Left lung (tissue), 10 donors: ENCODE measurements around the gene LRRC3C. TPM values are rescaled to one million over a fixed set of nuclear protein-coding genes. Genes with fewer than 3 reads are reported as not detected.

Source experiments
- ATAC-seq: fragments of 200-7000 bp; cut with Tn5 transposase; one replicate; pipeline ENCODE4 v1.9.1; 2020; ENCODE audit warnings: moderate library complexity
- DNase-seq, 4 donors: peaks; one replicate each; pipeline ENCODE4 v3.0.0-alpha.2; 2013 to 2020
- H3K27ac ChIP-seq, 2 donors: fragments of 200-600 bp; sonication (generic) in 1 of 2; one replicate each; pipeline versions ENCODE4 v1.5.0 to v1.8.0; 2020 to 2021
- H3K27me3 ChIP-seq, 2 donors: fragments of 200-600 bp; sonication (generic) in 1 of 2; one replicate each; pipeline versions ENCODE4 v1.5.0 to v1.8.0; 2020 to 2021
- H3K36me3 ChIP-seq, 2 donors: fragments of 200-600 bp; sonication (generic) in 1 of 2; one replicate each; pipeline versions ENCODE4 v1.5.0 to v1.8.0; 2020 to 2021
- H3K4me1 ChIP-seq, 2 donors: fragments of 200-600 bp; one replicate each; pipeline ENCODE4 v1.8.0; 2021
- H3K4me3 ChIP-seq, 2 donors: fragments of 200-600 bp; sonication (generic) in 1 of 2; one replicate each; pipeline versions ENCODE4 v1.5.0 to v1.8.0; 2020 to 2021; ENCODE audit warnings: mild to moderate bottlenecking in 1 of 2
- H3K9me3 ChIP-seq, 2 donors: fragments of 200-600 bp; sonication (generic) in 1 of 2; one replicate each; pipeline versions ENCODE4 v1.5.0 to v1.8.0; 2020 to 2021
- CTCF ChIP-seq, 2 donors: fragments of 200-600 bp; sonication (generic) in 1 of 2; IDR thresholded peaks; one replicate each; pipeline versions ENCODE4 v1.5.0 to v1.8.0; 2021; ENCODE audit warnings: antibody characterized with exemption in 2 of 2
- intact Hi-C, 2 donors: fragments of 100-400 bp; cut with DNase I; formaldehyde crosslinking; loops; one replicate each; pipeline versions ENCODE4 v1.11.2 to v1.14.2; 2022
- polyA plus RNA-seq, 6 donors: library from polyadenylated mRNA; unstranded; fragments of 120-200 nt; gene quantifications; one replicate each; pipeline ENCODE4 v1.2.1, GENCODE V29; 2013; ENCODE audit not compliant: insufficient read length in 6 of 6
- total RNA-seq, 2 donors: library from RNA; stranded (reverse); fragmentation: NEBNext Ultra II Directional; extraction: Animal tissue kit (Norgen Biotek cat#: 25700); gene quantifications; one replicate each; pipeline ENCODE4 v1.2.1, GENCODE V29; 2021
- donor health status: DM: no; HTN: yes; CAD: no.
- donor health status: DM: no; HTN: no; CAD: no.

The LRRC3C gene
- total and polyA plus RNA-seq, 8 donors, result not detected

- TF ChIP-seq CTCF (IDR thresholded peaks at IDR 0.05), result no peak
- DNase-seq (no peak), ATAC-seq (no peak)
- no peaks in the 10 kb centered on the region for H3K27me3 ChIP-seq
- no peak overlapping the region for H3K4me3 ChIP-seq
- H3K9me3 ChIP-seq, result no peaks in the 10 kb centered on the region
- no peak overlapping the region for H3K27ac ChIP-seq
- intact Hi-C loops, result no loop called here
- peaks cover 0 to 23% of the 10 kb centered on the region in 2 donors for H3K4me1 ChIP-seq
- H3K36me3 ChIP-seq, result no peaks in the 10 kb centered on the region
Observed at GRCh38 chr17:39955726-39956225, 28.2 kb downstream of the LRRC3C start.

- no peaks in the 10 kb centered on the region for H3K27me3 ChIP-seq
- no peaks in the 10 kb centered on the region for H3K9me3 ChIP-seq
- TF ChIP-seq CTCF (IDR thresholded peaks at IDR 0.05), result no peak
- H3K36me3 ChIP-seq, result no peaks in the 10 kb centered on the region
- intact Hi-C loops, result no loop called here
- H3K4me3 ChIP-seq, result no peak overlapping the region
- DNase-seq (no peak), ATAC-seq (no peak)
- no peak overlapping the region for H3K27ac ChIP-seq
- peaks cover 0 to 5% of the 10 kb centered on the region in 2 donors for H3K4me1 ChIP-seq
Observed at GRCh38 chr17:39960524-39961041, 33.1 kb downstream of the LRRC3C start.

GRCh38 chr17:39962642-39963220, 35.2 kb downstream of the LRRC3C start, which contains the start of gene GSDMA:
Gene GSDMA, plus strand, starts transcription at chr17:39963004. Its CDS starts 2,684 bp downstream, at chr17:39965688.
- ATAC-seq (no peak), DNase-seq (no peak)
- no peaks in the 10 kb centered on the region for H3K36me3 ChIP-seq
- no peaks in the 10 kb centered on the region for H3K27me3 ChIP-seq
- intact Hi-C loops, result no loop called here
- H3K4me3 ChIP-seq, result no peak within 1 kb of the TSS
- H3K9me3 ChIP-seq, result no peaks in the 10 kb centered on the region
- peaks cover 0 to 16% of the 10 kb centered on the region in 2 donors for H3K4me1 ChIP-seq
- H3K27ac ChIP-seq, result no peak within 1 kb of the TSS
- TF ChIP-seq CTCF (IDR thresholded peaks at IDR 0.05), result no peak

- H3K27ac ChIP-seq, result no peak overlapping the region
- no peak overlapping the region for H3K4me3 ChIP-seq
- no peaks in the 10 kb centered on the region for H3K27me3 ChIP-seq
- intact Hi-C loops, result no loop called here
- ATAC-seq, result no peak
- H3K9me3 ChIP-seq, result no peaks in the 10 kb centered on the region
- peaks cover 0 to 26% of the 10 kb centered on the region in 2 donors for H3K4me1 ChIP-seq
- TF ChIP-seq CTCF (IDR thresholded peaks at IDR 0.05), result no peak
- no peak for DNase-seq
- no peaks in the 10 kb centered on the region for H3K36me3 ChIP-seq
Observed at GRCh38 chr17:39963829-39964228, 36.3 kb downstream of the LRRC3C start.

- no peak for TF ChIP-seq CTCF (IDR thresholded peaks at IDR 0.05)
- Histone ChIP-seq H3K4me1 (peaks cover 0 to 33% of the 10 kb centered on the region in 2 donors), H3K36me3 (no peaks in the 10 kb centered on the region), H3K27me3 (no peaks in the 10 kb centered on the region), H3K9me3 (no peaks in the 10 kb centered on the region), H3K4me3 (no peak overlapping the region), H3K27ac (no peak overlapping the region)
- no peak for DNase-seq
- intact Hi-C loops, result no loop called here
- no peak for ATAC-seq
Observed at GRCh38 chr17:39965017-39965699, 37.6 kb downstream of the LRRC3C start.
